GM19099 (cell line): ENCODE data around the gene CPT1B.
A peak's percentile ranks its signal among the peaks of the same experiment; 100 is the strongest.

Experiments used
- POLR2A ChIP-seq: IDR thresholded peaks from 3 replicates; pipeline ENCODE4 v1.6.1; 2011; ENCODE audit warnings: low read depth; ENCODE audit not compliant: insufficient read length; ENCODE audit errors: extremely low read depth

The CPT1B gene

DNA sequence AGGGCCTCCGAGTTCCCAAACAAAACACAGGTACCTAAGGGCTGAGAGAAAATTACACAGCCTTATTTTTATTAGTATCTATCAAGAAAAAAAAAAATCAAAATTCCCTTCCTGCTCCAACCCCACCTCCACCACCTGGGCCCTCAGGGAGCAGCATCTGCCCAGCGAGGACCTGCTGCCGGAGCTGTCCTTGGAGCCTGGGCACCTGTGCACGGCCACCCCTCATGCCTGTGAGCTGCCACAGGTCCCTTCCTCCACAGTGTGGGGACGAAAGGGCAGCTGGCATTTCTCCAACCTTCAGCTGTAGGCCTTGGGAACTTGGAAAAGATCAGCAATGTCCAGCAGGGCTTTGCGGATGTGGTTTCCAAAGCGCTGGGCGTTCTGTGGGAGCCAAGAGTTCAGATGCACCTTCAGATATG is 9.2 kb downstream of the CPT1B start:
- TF ChIP-seq POLR2A = no peak

DNA sequence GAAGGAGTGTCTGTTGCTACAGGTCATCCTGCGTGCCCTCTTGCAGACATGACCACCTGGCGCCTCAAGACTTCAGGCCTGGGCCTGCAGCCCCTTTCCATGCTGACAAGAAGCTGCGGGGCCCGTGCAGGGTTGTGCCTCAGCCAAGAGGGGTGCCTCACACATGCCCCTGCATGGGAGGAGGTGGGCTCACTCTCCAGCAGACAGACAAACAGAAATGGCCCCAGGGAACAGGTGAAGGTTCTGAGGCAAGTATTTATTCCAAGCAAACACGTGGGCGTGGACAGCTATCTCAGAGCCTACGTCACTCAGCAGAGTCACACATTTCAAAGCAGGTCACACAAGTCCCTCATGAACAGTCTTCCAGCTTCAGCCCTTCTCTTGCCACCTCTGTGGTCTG is 9.6 kb downstream of the CPT1B start:
- TF ChIP-seq POLR2A = no peak

DNA sequence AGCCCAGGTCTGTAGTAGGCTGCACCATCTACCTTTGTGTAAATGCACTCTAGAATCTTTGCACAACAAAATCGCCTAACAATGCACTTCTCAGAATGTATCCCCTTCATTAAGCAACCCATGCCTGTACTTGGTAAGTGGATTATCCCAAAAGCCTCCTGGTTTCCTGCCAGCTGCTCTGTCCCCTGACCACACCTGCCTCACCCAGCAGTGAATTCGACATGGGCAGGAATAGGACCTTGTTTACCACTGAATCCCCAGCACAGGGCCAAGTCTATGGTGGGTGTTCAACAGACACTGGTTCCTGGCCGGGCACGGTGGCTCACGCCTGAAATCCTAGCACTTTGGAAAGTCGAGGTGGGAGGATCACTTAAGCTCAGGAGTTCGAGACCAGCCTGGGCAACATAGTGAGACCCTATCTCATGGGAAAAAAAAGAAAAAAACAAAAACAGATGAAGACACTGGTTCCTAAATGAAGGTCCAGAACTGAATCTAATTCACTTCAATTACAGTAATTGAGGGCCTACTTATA is 10.4 kb downstream of the CPT1B start:
- TF ChIP-seq POLR2A = no peak

DNA sequence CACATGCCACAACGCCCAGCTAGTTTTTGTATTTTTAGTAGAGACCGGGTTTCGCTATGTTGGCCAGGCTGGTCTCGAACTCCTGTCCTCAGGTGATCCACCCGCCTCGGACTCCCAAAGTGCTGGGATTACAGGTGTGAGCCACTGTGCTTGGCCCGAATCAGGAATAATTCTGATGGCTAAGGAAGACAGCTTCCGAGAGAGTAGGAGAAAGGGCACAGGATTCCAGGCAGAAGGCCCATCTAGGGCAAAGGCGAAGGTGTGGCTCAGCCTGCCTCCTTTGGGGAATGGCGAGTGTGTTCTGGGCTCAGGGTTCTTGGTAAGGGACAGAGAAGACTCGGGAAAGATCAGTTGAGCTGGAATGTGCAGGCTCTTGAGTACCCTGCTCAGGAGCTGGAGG is 13.9 kb downstream of the CPT1B start:
- no peak for TF ChIP-seq POLR2A

DNA sequence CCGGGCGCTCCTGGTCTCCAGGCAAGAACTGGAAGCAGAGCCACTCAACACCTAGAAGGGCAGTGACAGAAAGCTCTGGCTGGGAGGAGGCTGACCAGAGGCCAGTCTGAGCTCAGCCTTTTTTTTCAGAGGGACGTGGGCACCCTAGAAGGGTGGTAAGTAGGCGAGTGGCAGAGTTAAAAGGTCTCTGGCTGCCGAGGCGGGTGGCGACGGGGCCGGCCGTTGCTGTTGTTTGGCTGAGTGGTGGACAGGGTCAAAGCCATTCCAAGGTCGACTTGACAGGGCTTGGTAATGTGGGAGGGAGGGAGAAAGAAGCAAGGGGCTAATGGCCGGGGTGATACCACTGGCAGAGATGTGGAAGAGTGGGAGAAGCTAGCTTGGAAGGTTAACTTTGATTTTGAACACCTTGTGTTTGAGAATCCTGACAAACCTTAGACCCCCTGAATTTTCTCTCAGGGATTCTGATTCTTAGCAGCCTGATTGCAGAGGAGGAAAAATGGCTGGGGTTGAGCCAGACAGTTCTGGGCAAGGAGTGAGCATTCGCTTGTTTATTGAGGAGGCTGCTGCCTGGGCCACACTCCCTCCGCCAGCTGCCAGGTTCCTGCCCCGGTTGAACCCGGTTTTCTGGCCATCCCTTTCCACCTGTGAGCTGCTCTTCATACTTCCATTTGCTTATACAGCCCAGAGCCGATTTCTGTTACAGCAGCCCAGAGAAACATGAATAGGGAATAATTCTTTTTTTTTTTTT is 14.6 kb downstream of the CPT1B start:
- TF ChIP-seq POLR2A = no peak

DNA sequence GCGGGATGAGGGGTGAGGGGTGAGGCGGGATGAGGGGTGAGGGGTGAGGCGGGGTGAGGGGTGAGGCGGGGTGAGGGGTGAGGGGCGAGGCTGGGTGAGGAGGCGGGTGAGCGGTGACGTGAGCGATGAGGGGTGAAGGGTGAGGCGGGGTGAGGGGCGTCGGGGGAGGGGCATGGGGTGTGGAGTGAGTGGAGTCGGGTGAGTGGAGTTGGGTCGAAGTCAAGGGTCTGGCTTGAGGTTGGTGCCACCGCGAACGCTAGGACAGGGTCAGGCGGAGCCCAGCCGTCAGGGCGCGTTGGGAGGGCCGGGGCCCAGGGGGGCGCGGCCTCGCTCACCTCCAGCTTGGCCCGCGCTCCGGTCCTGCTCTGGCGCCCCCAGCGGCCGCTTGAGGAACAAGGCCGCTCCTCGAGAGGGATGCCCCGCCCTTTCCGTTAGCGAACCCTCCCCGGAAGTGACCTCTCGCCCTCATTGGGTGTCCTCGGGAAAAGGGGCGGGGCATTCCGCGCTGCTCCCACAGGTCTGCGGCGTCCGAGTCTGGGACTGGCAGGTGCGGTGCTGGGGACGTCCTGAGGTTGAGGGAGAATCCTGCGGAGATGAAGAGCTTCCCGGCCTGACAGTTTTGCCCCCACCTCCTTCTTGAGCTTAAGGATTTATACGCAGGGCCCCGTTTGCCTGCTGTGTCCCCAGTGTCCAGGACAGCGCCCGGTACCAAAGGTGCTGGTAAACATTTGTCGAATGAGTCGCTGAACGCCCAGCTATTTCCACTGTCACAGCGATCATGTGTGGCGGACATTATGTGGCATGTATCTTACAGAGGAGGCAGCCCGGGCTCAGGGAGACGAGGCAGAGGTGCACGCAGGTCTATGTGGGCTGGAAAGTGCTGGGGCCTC is 15.5 kb downstream of the CPT1B start, which contains the start of gene SYCE3:
Gene SYCE3, minus strand, starts transcription at position 397 of the 890 bp plus-strand sequence. CDS start 6,514 bp downstream, outside the sequence.
- peak; percentile 61 for TF ChIP-seq POLR2A

DNA sequence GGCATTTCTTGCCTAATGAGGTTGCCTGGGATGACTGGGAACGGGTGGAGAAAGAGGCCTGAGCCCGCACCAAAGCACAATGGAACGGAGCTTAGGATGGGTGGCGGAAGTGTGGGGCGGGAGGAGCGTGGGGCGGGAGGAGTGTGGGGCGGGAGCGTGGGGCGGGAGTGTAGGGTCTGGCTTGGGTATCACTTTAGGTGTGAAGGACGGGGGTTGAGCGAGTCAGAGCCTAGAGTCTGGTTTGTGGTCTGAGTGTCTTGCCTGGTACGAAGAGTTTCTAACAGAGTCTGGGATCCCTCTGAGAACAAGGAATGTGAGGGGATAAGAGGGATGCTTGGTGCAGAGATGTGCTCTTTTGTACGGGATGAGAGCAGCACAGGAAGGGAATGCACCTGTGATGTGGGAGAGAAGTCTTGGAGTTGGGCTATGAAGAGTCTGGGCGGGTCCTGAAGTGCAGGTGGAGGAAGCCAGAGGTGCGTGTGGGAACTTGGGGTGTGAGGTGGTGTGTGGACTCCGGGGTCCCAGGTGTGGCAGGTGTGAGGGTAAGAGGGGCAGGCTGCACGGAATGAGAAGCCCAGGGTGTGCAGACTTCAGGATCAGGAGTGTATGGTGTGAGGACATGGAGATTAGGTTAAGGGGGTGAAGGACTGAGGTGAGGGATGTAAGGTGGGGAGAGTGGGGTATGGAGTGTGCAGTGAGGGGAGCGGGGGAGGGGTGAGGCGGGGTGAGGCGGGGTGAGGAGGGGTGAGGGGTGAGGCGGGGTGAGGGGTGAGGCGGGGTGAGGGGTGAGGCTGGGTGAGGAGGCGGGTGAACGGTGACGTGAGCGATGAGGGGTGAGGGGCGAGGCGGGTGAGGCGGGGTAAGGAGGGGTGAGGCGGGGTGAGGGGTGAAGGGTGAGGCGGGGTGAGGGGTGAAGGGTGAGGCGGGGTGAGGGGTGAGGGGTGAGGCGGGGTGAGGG is 16.5 kb downstream of the CPT1B start:
- no peak for TF ChIP-seq POLR2A

DNA sequence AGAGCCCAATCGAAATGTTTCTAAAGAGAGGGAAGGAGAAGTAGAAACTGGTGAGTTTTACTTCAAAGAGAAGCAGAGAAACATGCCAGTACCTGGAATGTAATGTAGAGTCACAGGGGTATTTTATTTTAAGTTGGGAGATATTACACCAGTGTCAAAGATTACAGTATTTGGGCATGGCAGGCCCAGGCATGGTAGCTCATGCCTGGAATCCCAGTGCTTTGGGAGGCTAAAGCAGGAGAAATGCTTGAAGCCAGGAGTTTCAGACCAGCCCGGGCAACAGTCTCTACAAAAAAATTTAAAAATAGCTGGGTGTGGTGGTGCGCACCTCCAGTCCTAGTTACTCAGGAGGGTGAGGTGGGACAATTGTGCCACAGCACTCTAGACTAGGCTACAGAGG is 18.2 kb downstream of the CPT1B start:
- no peak for TF ChIP-seq POLR2A

DNA sequence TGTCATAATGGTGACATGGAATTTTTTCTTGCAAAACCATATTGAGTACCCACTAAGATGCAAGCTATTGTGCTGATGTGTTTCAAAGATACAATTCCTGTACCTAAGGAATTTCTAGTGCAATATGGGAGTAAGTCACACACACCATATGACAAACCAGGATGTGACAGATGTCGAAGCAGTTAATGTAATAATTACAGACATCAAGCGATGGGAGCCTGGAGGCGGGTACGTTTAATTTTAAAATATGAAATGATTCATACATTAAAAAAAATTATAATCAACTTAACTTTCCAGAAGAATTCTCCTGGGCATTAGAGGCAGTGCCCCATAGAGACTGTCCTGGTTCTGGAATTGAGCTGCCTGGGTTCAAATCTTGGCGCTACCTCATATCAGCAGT is 21.5 kb downstream of the CPT1B start:
- TF ChIP-seq POLR2A = no peak

DNA sequence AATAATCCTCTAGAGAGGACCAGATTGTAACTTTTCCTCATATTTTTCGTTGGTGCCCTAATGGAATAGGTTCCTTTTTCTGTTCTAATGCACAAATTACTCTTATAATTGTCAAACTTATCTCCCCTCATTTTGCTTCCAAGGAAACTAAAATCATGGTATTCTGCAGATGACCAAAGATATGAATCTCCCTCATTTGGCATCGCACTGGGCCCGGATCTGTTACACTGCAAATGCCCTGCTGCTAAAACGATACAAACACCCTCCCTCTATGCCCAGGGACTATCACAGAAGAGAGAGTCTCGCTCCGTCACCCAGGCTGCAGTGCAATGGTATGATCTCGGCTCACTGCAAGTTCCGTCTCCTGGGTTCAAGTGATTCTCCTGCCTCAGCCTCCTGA is 24.9 kb downstream of the CPT1B start:
- no peak for TF ChIP-seq POLR2A

DNA sequence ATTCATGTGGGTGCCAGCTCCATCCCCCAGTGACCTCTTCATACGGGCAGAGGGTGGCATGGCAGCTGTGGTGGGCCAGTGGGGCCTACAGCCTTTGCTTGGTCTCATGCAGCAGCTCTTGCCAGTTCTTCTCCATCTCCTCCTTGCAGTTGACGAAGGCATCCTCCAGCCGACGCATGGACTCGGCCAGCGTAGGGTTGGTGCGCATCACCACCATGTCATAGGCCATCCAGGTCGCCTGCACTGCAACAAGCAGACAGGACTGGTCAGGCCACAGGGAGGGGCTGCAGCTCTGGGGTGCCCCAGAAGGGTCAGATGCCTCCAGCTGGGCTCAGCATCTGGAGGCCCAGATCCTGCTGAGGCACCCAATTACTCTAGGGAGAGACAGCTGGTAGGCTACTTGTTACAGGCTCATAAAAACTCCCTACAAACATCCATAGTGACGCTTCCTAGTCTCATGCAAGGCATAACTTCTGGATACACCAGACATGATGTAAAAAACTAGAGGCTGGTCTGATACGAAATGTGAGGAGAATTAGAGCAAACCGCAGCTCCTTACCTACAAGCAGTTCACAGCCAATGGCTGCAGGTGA is 27.0 kb downstream of the CPT1B start:
- TF ChIP-seq POLR2A = no peak

DNA sequence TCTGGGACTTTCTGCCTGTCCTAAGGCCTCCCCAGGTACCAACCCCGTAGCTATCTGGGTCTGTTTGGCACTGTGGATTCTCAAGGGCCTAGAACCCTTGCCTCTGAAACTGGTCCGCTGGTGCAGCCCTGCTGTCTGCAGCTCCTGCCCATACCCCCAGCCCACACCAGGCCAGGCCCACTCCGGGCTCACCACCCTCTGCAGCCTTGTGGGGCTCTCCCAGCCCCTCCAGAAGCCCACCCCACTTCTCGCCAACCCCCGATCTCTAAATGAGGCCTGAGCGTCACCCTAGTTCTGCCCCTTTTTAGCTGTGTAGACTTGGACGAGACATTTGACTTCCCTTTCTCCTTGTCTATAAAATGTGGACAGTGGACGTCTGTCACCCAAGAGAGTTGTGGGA is 27.8 kb downstream of the CPT1B start:
- TF ChIP-seq POLR2A = no peak

DNA sequence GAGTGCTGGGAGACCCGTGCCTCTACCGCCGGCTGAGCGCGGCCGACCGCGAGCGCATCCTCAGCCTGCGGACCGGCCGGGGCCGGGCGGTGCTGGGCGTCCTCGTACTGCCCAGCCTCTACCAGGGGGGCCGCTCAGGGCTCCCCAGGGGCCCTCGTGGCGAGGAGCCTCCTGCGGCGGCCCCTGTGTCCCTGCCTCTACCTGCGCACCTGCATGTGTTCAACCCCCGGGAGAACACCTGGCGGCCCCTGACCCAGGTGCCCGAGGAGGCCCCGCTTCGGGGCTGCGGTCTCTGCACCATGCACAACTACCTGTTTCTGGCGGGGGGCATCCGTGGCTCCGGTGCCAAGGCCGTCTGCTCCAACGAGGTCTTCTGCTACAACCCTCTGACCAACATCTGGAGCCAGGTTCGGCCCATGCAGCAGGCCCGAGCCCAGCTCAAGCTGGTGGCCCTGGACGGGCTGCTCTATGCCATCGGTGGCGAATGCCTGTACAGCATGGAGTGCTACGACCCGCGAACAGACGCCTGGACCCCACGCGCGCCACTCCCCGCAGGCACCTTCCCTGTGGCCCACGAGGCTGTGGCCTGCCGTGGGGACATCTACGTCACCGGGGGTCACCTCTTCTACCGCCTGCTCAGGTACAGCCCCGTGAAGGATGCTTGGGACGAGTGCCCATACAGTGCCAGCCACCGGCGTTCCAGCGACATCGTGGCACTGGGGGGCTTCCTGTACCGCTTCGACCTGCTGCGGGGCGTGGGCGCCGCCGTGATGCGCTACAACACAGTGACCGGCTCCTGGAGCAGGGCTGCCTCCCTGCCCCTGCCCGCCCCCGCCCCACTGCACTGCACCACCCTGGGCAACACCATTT is 29.1 kb downstream of the CPT1B start:
- no peak for TF ChIP-seq POLR2A
